GM19099 (cell line): ENCODE results near the gene REG4.

Experiments
- POLR2A ChIP-seq: IDR thresholded peaks from 3 replicates; pipeline ENCODE4 v1.6.1; 2011; ENCODE audit warnings: low read depth; ENCODE audit not compliant: insufficient read length; ENCODE audit errors: extremely low read depth

Gene REG4

GRCh38 chr1:119811387-119811786, at the start of gene REG4:
TSS of gene REG4 (minus strand) at chr1:119811460. CDS start at chr1:119808769, 2,691 bp downstream.
- no peak for TF ChIP-seq POLR2A

DNA sequence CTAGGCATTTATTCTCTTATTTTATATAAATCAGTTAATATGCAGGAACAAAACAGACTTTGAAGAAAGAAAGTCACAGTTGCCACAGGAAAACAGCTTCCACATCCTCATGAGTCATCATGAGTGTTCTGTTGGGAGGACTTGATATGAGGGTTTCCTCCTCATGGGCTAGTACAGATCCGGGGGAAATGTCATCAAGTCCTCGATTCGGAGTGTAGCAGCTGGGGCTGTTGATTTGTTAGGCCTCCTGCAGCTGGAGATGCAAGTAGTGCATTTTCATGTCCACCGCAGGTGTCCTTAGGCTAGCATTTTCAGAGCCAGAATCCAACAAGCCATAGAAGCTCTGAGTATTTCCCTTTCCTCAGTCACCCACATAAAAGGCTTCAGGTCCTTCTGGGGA, 48.4 kb upstream of the REG4 start:
- TF ChIP-seq POLR2A: no peak

- TF ChIP-seq POLR2A: no peak
These were observed 46.9 kb upstream of the REG4 start for GRCh38 chr1:119858126-119858525.

DNA sequence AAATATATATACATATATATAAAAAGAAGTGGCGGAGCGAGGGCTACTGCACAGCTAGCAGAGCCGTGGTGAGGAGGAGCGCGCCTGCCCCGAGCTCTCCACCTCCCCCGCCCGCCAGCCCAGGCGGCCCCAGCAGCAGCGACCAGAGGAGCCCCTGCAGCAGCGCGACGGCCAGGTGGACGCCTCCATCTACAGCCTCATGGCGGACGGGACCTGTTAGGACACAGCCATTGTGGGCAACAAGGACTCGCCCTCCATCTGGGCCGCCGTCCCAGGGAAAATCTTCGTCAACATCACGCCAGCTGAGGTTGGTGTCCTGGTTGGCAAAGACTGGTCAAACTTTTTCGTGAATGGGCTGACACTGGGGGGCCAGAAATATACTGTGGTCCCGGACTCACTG, 41.9 kb upstream of the REG4 start:
- TF ChIP-seq POLR2A: no peak

DNA sequence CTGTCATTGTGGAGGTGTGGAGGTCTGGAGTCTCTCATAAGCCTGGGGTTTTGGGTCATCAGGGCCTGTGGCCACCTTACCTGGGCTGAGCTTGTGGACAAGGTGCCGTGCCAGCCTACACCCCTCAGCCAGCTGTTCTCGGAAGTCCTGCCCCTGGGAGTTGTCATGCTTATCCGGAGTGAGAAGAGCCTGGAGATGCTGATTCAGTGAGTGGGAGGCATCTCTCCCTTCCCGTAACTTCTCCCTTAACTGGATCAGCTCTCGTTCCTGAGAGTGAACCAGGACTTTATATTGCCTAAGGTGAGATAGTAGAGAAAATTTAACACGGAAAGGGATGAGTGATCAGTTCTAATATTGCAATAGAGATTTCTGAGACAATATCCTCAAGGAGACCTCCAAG, 30.0 kb upstream of the REG4 start:
- TF ChIP-seq POLR2A: no peak

DNA sequence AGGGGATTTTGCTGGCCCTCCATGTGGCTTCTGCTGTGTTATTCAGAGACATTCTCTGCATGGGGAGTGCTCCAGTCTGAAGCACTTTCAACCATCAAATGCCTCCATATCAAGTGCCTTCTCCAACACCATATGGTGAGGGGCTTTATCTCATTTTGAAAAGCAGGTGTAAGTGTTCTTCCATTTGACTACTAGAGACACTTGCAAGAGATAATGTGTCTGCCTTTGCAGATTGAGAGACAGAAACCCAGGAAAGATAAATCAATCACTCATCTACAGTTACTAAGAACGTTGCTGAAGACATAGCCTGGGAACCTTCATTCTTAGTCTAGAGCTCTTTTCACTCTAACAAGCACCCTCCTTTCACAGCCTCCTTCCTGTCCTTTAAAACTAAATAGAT, 29.5 kb upstream of the REG4 start:
- no peak for TF ChIP-seq POLR2A

GRCh38 chr1:119838236-119838635, 27.0 kb upstream of the REG4 start:
- no peak for TF ChIP-seq POLR2A

DNA sequence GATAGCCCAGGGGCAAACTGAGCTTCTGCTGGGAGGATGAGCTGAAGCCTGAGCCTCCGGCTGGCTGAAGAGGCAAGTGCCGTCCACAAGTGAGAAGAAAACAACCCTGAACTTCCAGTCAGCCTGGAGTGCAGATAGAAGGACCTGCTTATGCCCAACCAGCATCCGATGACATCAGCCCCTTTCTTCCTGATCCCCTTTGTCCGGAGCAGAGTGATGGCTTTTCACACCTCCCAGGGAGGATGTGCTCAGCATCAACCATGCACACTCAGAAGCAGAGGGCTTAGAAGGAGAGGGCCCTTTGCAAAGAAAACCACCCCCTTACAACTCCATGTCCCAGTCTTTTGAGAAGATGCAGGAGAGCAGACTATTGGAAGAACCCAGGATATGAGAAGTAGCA, 23.7 kb upstream of the REG4 start:
- TF ChIP-seq POLR2A: no peak

DNA sequence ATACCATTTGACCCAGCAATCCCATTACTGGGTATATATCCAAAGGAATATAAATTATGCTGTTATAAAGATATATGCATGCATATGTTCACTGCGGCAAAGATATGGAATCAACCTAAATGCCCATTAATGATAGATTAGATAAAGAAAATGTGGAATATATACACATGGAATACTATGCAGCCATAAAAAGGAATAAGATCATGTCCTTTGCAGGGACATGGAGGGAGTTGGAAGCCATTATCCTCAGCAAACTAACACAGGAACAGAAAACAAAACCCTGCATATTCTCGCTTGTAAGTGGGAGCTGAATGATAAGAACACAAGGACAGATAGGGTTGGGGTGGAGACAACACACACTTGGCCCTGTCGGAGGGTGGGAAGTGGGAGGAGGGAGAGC, 19.8 kb upstream of the REG4 start:
- no peak for TF ChIP-seq POLR2A

GRCh38 chr1:119829625-119830024, 18.4 kb upstream of the REG4 start:
- TF ChIP-seq POLR2A: no peak

GRCh38 chr1:119828266-119828665, 17.0 kb upstream of the REG4 start:
- no peak for TF ChIP-seq POLR2A

- no peak for TF ChIP-seq POLR2A
These were observed 15.8 kb upstream of the REG4 start for GRCh38 chr1:119827010-119827409.

- TF ChIP-seq POLR2A: no peak
These were observed 11.1 kb upstream of the REG4 start for GRCh38 chr1:119822406-119822805.

DNA sequence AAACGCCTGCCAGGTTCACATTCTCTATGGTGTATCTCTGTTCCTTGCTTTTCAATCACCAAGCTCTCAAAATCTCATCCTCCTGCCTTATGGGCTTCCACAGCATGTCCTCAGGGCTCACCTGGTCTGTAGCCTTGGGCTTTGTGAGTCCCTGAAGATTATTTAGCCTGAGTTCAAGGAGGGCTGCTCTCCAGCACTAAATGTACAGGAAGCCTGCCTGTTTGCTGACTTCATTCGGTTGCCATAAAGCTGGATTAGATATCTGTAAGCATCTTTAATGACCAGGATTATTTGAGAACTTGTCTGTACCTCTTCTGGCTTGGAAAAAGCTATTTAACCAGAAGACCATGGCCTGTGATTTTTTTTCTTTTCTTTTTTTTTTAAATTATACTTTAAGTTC, 6.9 kb upstream of the REG4 start:
- TF ChIP-seq POLR2A: no peak

DNA sequence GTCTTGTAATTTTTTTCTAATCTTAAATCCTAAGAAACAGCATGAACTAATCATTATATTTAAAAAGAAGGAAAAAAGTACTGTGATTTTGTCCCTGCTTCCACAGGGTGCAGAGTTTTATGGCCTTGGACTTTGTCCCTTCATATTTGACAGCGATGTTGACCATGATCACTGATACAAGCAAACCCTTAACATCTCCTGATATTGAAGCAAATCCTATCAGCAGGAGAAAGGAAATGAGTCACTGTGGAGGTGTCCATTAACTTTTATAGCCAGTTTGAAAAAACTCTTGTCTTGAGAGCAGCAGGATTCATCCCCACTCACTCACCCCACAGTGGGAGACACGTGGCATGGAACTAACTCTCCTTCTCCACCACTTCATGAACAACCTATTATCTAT, 5.1 kb upstream of the REG4 start:
- no peak for TF ChIP-seq POLR2A

DNA sequence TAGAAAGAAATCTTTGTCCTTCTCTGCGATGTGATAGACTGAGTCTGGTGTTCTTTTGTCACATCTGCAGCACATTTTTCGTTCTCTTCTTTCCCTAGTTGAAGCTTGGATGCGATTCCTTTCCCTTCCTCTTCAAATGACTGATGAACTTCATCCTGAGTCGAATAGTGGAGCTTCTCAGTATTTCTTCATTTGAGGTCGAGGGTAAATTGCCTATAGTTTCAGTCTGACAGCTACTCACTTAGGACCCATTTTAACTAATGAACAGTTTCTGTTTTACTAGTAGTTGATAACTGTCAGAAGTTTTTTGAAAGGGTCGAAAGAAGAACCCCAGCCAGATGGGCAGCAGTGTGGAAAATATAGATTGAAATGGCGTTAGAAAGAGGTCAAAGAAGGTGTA, 4.7 kb upstream of the REG4 start:
- no peak for TF ChIP-seq POLR2A

DNA sequence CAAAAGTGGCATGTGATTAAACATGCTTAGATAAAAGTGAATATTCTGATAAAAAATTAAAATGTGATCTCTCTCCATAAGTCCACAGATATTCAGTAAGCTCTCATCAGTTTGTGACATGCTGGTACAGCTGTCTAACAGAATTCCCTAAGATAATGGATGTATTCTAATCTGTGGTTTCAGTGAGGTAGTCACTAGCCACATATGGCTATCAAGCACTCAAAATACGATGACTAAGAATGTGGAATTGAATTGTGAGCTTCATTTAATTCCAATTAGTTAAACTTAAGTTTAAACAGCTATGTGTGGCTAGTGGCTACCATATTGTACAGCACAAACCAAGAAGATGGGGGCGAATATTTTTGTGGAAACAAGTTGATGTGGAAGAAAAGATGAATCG, 4.1 kb upstream of the REG4 start:
- no peak for TF ChIP-seq POLR2A

DNA sequence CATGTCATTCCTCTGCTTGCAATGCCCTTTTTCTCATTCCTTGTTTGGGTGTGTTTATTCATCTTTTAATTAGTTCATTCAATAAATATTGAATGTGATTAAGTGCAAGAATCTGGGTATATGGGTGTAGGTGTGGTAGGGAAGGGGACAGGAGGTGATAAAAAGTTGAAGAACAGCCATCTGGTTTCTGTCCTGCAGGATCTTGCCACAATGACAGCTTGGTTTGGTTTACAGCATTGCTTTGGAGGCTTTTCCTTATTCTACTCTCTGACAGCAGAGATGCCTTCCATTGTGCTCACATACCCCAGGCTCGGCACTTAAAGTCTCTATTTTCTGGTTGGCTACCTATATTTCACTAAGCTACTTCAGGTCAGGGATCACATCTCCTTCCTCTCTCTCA, 3.0 kb upstream of the REG4 start:
- no peak for TF ChIP-seq POLR2A

GRCh38 chr1:119811985-119812557, 811 bp upstream of the REG4 start:
- TF ChIP-seq POLR2A: no peak
